ENCODE results near the gene GDF15.

The GDF15 gene

GRCh38 chr19:18419195-18419698 lies 33.3 kb downstream of the GDF15 start, which contains the start of gene SSBP4:
Gene SSBP4, plus strand, starts transcription at chr19:18419398. Its CDS starts 251 bp downstream, at chr19:18419649.
- peak; percentile 87 for DNase-seq (ENCODE audit: low spot score)

DNA sequence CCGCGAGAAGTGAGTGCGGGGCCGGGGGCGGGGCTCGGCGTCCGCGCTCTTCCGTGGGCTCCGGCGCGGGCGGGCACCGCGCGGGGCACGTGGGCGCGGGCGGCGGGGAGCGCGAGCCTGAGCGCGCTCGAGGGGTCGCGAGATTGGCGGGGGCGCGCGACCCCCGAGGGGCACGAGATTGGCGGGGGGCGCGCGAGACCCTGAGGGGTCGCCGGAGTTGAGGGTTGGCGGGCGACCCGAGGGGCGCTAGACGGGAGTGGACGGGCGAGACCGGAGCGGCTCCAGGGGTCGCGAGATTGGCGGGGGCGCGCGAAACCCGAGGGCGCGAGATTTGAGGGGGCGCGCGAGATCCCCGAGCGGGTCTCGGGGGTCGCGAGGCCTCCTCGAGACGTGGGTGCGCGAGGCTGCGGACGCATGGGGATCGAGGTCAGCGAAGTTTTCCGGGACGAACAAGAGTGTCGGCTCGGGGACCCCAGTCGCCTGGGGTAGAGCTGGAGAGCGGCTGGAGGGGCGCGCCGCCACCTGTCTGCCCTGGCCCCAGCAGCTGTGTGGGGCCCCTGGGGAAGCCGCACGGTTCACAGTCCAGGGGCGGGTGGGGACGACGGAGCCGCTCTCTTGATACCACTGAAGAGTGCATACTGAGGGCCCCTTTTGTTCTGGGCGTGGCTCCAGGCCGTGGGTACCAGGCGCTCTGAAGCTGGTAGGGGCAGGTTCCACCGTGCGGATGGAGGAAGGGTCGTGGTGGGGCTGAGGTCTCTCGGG lies 33.9 kb downstream of the GDF15 start:
- no peak for DNase-seq (ENCODE audit: low spot score)

DNA sequence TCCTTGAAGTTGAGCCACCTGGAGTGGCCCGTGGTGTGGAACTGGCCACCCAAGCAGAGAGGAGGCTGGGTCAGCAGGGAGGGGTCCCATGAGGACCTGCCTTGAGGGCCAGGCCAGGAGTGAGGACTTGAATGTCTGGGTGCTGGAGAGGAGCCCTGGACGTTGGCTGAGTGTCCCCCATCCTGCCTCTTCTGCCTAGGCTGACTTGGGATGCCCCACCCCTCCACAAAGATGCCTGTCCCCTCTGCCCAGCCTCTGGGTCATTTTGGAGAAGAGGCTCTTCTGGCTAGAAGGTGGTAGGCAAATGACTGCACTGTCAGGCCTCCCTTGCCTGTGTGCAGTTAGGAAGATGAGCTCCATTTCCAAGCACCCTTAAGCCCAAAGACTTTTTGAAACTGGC lies 35.0 kb downstream of the GDF15 start:
- no peak for DNase-seq (ENCODE audit: low spot score)

- no peak for DNase-seq (ENCODE audit: low spot score)
Measured at GRCh38 chr19:18421371-18421959, 35.5 kb downstream of the GDF15 start.

DNA sequence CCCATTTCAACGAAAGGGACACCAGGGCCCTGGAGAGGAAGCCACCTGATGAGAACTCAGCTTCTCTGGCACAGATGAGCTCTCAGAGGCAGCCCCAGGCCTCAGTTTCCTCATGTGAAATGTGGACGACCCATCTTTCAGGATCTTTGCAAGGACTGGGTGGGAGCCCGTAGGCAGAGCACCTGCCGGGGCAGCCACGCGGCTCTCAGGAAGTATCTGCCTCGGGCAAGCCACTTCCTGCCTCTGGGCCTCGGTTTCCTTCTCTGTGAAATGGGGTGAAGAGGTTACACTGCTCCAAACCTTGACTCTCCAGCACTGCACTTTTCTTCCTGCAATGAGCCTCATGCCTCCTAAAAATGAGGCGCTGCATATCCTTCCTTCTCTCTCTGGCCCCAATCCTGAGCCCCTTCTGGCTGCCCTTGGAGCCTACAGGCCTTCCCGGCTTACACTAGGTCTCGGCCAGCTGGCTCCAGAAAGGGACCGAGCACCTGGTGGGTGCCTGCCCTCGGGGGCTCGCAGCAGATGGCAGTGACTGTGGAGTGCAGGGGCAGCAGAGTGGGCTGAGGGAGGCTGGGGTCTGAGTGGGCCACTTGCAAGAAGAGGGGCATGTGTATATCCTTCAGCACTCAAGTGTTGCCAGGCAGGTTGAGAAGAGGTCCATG lies 36.7 kb downstream of the GDF15 start:
- no peak for DNase-seq (ENCODE audit: low spot score)

DNA sequence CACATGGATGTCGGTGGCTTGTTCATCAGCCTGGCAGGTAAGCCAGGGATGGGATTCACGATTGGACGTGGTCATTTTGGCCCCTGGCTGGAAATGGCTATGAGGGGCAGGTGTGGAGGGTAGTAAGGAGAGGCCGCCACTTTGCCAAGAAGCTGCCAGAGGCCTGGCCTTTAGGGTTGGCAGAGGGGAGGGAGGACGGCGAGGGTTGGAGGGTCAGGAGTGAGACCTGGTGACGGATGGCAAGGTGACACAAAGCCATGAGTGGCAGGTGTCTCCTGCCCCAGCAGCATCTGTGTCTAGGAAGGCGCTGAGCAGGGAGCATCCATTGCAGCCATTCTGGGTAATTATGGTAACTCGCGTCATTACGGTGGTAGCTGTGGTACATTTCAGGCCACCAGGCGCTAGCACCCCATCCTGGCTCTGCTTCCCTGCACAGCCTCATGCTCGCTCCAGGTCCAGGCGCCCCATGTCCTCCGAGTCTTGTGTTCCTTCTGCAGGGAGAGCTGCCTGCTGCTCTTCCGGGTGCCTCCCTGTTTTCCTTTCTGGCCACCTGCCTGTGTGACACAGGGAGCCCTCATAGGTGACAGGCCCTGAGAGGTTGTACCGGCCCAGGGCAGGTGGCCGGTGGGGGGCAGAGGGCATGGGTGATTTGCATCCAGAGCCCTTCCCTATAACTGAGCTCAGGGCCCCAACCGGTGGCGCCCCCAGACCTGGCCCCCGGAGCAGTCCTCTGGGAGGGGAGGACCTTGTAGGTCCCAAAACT lies 37.5 kb downstream of the GDF15 start:
- DNase-seq (ENCODE audit: low spot score), result no peak

DNA sequence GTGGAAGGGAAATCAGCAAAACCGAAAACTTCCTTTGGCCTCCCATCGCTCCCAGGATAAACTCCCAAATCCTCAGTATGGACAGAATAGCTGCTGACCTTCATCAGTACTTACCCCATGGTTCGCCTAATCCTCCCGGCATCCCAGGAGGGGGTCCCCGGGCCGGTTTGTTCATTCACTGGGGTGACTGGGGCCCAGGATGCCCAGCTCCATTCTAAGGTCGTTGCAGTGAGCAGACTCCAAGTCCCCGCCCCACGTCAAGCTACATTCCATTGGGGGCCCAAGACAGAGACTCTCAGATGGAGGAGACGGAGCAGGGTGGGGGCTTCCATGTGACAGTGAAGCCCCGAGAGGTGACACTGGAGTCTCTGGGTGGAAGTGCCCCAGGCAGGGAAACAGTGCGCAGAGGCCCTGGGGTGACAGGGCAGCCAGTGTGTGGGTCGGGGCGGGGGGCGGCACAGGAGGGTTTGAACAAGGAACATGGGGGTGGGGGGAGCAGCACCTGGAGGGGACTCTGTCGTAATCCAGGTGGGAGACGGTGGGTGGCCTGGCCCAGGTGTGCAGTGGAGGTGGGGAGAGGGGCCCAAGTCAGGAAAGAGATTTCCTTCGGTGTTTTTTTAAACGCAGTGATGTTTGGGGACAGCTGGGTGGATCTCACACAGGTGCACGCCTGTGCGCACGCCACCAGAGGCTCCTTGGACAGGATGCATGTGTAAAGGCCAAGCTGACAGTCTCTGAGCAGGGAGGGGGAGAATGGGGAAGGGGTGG lies 38.3 kb downstream of the GDF15 start:
- DNase-seq (ENCODE audit: low spot score), result no peak

DNA sequence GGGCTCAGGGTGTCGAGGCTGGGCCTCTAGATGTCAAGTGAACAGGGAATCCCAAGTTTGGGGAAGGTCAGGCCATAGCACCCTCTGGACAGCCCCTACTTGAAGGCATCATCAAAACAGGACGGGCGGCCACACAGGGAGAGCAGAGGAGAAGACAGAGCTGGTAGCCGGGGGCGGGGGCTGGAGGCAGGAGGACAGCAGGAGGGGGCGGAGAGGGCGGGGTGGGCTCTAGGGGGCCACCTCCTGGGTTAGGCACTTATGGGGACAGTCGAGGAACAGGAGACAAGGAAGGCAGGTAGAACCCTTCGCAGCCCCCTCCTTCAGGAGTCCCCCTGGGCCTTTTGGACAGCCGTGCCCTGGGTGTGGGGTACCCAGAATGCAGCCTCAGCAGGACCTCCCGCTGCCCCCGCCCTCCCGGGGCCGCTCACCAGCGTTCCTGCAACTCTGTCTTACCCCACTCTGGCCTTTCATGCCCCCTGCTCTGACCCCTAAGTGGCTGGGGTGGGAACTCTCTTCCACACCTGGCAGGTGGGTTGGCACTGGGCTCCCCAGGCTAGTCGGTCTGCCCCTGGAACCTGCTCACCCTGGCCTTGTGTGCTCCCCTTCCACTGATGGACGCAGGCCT lies 39.0 kb downstream of the GDF15 start:
- DNase-seq (ENCODE audit: low spot score), result no peak

DNA sequence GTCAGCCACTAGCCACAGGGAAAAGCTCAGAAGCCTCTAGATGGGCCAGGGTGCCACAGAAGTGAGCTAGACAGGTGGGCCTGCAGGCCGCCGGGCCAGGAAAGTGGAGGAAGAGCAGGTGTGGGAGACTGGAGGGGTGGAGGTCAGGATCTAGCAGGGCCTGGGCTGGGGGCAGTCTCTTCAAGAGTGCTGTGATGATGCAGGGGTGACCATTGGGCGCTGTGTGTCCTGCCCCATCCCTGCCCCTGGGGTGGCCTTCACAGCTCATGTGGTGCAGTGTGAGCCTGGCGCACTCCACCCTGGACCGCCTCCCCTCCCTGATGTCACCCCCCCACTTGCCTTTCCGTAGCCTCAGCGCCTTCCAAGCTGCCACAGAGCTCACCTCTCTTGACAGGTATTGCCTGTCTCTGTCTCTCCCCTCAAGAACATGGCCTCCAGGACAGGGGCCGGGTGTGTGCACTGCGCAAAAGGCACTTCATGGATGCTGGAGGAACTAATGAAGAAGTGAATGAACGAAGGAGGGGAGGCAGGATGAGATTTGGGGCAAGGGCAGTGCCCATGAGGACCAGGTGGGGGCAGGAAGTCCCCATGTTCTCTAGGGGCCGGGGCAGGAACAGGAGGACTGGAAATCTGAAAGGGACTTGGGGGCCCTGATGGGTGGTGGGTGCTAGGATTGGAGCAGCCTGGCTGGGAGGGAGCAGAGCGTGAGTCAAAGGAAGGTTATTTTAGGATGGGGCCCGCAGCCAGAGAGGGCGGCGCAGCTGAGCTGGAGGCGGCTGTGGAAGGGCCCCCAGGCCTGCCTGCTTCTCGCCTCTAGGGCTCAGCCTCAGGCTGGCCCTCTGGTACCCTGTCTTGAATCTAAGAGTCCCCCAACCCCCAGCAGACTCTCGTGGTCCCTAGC lies 39.8 kb downstream of the GDF15 start:
- no peak for DNase-seq (ENCODE audit: low spot score)

- no peak for DNase-seq (ENCODE audit: low spot score)
Measured at GRCh38 chr19:18426416-18426767, 40.4 kb downstream of the GDF15 start.

- DNase-seq (ENCODE audit: low spot score), result no peak
Measured at GRCh38 chr19:18427080-18427742, 41.3 kb downstream of the GDF15 start.

GRCh38 chr19:18427743-18428113 lies 41.8 kb downstream of the GDF15 start:
- no peak for DNase-seq (ENCODE audit: low spot score)

GRCh38 chr19:18428173-18428786 lies 42.3 kb downstream of the GDF15 start:
- DNase-seq (ENCODE audit: low spot score), result no peak

DNA sequence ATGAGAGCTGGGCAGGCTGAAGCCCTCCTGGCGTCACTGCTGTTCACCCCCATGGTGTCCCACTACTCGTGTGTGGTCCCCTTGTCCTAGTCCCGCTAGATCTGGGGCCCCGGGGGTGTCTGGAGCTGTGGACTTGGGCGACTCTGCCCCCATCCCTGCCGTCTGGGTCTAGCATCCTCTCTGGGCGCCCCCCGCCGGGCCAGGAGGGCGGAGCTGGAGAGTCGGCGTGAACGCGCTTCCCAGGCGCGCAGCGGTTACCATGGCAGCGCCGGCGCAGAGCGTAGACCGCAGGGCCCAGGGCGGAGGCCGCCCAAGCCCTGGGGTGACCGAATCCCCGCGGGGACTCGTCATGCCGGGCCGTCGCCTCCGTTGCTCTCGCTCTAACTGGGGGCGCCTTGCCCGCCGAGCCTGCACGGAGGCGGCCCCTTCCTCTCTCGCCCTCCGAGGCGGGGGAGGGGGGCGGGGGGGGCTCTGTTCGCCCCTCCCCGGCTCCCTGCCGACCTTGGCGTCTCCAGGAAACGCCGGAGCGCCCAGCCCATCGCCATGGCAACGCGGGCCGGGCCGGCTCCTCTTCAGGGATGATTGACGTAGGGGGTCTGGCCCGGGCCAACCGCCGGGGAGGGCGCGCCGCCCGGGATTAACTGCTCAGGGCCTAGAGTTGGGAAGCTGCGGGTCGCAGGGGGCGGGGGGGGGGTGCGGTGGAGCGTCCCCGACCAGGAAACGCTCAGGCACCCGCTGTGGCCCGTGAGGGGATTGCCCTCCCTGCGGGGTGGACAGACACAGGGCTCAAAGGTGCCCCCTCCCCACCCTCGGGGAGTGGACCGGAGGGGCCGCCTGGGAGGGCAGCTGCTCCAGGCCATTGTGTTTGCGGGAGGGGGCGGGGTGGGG lies 43.1 kb downstream of the GDF15 start:
- peak; percentile 60 for DNase-seq (ENCODE audit: low spot score)

DNA sequence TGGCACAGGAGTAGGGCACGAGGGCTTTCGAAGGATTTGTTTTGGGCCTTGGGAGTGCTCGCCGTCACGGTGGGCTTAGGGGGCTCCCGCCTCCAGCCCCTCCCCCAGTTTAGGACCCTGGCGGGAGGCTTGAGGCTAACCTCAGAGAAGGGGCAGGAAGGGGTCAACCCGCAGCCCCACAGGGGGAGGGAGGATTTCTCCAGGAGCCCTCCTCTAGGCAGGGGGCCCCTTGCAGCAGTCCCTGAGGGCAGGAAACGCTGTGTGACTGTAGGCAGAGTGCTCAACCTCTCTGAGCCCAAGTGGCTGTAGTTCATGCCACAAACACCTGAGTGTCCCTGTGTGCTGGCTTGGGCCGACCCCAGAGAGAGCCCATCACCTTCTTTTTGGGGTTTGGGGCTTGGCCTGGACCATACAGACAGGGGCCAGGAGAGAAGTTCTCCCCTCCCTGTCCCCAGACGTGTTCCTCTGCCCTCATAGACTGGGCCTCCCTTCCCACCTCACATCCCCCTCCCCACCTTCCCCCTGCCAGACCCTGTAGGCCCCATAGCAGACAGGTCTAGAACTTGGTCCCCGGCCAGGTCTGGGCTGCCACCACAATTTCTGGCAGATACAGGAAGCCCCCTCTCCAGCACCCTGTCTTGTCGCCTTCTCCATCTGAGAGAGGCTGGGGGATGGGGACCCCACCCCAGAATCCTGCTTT lies 43.9 kb downstream of the GDF15 start:
- no peak for DNase-seq (ENCODE audit: low spot score)

DNA sequence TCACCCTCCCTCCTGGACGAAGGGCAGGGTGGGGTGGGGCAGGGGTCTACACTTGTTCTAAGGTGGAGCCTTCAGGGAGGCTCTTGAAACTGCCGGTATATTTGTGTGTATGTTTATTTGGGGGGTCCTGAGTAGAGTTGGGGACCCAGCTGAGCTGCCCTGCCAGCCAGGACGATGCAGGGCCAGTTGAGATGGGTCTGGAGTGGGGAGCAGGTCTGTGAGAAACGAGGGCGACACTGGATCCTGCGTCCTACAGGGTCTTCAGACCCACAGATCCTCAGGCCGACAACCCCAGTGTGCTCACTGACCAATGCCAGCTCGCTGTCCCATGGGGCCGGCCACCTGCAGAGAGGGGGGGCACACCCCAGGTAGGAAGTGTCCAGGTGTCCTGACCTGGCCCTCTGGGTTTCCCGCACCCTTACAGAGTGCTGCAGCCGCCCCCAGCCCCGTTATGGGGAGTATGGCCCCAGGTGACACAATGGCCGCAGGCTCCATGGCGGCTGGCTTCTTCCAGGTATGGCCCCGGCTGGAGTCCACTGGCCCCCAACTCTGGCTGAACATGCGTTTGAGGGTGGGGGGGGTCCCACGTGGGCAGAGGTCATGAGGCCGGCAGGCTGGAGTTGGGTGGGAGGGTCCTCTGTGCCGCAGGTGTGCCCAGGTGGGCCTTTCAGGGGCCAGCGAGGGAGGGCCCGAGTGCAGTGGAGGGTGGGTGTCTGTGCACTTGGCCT lies 44.6 kb downstream of the GDF15 start:
- DNase-seq (ENCODE audit: low spot score), result no peak
